HTR-8/SVneo (cell line): Measurements from ENCODE around the gene U2AF2.

Experiments used
- DNase-seq: peaks from one replicate; pipeline ENCODE4 v3.0.0; 2011; ENCODE audit warnings: low spot score, mixed read lengths; ENCODE audit not compliant: insufficient read length
- FAIRE-seq: peaks from 2 replicates; lab custom pipeline; 2011; peaks lifted over from hg19 to GRCh38; lab: Jason Lieb, UNC

The U2AF2 gene

DNA sequence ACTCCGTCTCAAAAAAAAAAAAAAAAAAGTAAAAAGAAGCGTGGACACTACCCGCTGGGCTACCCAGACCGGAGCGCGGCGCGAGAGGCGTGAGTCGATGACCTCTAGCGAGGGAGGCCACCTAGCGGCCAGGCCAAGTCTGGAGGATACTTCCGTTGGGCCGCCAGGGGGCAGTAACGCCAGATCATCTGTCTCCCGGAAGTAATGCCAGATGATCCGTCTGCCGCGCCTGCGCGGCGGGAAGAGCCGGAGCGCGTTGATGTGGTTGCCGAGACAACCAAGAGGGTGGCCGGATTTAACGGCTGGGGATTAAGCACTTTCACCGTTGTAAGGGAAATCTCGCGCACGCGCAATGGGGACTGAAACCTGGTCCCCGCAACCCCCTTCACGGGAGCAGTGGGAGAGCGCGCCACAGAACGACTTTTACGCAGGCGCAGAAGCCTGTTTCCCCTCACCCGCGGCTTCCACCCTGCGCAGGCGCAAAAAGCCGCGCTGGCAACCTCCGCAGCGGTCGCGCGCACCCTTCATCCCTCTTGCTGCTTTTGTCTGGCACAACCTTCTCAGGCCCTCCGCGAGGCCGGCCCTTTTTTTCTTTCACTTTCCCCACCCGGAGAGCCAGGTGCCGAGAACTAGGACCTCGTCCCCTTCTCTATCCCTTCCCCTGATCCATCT lies 1.0 kb upstream of the U2AF2 start:
- DNase-seq (peak; percentile 96), FAIRE-seq (peak; percentile 89)

GRCh38 chr19:55654323-55654867 lies 440 bp upstream of the U2AF2 start:
- DNase-seq (peak; percentile 90), FAIRE-seq (peak; percentile 90)

DNA sequence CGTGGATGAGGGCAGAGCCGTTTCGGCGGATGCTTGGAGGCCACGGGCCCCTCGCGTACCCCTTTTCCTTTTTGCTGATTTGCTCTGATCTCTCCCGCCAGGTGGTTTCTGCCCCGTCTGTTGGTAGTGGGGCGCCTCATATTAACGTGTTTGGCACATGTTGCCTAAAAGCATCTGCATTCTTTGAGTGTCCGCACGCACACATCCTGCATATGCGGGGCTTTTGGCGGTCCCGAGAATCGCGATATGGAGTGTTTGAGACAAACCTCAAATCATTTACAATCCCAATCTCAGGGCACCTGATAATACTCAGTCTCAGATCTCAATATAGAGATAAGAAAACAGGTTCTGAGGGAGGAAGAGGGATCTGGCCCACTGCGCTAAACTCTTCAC lies 809 bp downstream of the U2AF2 start:
- DNase-seq (no peak), FAIRE-seq (no peak)

- DNase-seq (no peak), FAIRE-seq (no peak)
These were observed 1.7 kb downstream of the U2AF2 start for GRCh38 chr19:55656552-55656951.

GRCh38 chr19:55656988-55657747 lies 2.3 kb downstream of the U2AF2 start:
- FAIRE-seq: no peak
- DNase-seq: no peak

GRCh38 chr19:55658846-55659459 lies 4.1 kb downstream of the U2AF2 start:
- DNase-seq: no peak
- no peak for FAIRE-seq

DNA sequence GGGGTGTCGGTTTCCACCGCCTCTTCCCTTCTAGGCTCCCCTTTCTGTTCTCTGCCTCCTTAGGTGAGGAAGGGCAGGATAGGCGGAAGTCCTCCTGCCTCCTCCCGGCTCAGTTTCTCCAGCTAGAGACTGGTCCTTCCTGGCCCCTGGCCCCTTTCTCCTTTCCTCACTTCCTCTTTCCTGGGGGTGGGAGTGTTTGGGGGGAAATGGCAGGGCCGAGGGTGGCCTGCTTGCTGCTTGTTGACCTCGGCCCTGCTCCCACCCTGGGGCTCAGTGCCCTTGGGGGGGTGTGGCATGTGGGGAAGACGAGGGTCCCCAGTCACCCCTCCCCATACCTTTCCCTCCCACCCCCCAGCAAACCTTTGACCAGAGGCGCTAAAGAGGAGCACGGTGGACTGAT lies 5.0 kb downstream of the U2AF2 start:
- no peak for DNase-seq
- no peak for FAIRE-seq

GRCh38 chr19:55660404-55660803 lies 5.6 kb downstream of the U2AF2 start:
- no peak for DNase-seq
- FAIRE-seq: no peak

GRCh38 chr19:55660991-55661390 lies 6.2 kb downstream of the U2AF2 start:
- DNase-seq (no peak), FAIRE-seq (no peak)

- FAIRE-seq (no peak), DNase-seq (no peak)
These were observed 7.0 kb downstream of the U2AF2 start for GRCh38 chr19:55661826-55662225.

DNA sequence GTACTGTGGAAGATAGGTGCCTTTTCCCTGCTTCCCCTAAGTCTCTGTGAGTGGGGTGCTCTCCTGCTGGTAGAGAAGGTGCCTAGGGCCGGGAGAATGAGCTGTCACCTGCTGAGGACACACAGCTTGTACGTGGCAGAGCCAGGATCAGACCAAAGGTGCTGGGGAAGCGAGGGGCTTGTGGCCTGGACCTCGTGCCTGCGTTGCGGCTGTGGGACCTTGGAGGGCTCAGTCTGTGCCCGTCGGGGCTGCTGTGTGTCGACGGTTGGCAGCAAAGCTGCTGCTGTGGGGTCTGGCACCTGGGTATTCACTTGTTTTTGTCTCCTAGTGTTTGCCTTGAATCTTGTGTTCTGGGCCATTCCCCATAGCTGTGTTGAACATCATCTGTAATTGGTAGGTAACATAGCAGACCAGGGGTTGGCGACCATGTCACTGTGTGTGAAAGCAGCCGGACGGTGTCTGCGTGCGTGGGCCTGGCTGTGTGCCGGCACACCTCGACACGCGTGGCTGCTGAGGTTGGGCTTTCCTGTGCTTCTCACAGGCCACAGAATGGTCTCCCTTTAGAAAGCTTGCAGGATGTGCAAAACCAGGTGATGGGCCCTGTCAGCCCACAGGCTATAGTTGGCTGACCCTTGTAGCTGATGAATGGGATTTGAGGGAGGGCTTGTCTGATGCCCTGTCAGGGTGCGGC lies 9.2 kb downstream of the U2AF2 start:
- FAIRE-seq (no peak), DNase-seq (no peak)

DNA sequence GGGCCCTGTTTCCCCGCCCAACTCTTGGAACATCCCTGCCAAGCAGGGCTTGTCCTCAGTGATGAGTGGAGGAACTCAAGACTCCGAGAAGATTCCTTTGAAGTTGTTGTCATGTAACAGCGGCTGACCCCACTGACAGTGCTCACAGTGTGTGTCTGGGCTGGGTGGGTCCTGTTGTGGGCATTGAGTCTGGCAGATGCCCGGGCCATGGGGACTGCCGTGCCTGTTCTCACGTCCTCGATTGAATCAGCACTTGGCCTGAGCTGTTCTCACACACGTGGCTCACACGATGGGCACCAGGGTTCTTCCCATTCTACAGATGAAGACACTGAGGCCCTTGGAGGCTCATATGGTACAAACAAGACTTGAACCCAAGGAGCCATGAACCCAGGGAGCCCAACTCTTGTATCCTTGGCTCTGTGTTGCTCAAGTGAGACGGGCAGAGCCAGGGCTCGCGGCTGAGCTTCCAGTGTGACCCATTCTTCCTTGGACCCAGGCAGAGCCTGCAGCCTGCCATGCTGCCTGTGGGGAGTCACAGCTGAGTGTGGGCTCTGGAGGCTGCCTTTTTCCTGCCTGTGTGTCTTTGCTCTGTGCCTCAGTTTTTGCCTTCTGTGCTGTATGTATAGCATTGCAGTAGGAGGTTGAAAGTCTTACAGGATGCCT lies 11.6 kb downstream of the U2AF2 start:
- DNase-seq (no peak), FAIRE-seq (no peak)

DNA sequence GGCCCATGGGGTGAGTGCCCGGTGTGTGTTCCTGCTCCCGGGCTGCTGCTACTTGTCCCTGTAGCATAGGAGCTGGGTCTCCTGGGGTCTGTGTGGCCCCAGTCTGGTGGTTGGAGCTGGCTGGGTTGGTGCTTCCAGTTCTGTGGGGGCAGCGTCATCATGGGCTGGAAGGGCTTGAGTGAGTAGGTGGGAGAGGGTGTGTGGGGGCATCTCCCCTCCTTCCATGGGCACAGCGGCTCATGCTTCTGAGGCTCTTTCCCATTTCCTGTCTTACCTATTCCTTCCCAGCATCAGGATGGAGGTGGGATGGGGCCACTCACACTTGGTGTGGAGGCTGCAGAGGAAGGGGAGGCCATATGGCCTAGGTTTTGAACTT lies 12.2 kb downstream of the U2AF2 start:
- DNase-seq: no peak
- no peak for FAIRE-seq

DNA sequence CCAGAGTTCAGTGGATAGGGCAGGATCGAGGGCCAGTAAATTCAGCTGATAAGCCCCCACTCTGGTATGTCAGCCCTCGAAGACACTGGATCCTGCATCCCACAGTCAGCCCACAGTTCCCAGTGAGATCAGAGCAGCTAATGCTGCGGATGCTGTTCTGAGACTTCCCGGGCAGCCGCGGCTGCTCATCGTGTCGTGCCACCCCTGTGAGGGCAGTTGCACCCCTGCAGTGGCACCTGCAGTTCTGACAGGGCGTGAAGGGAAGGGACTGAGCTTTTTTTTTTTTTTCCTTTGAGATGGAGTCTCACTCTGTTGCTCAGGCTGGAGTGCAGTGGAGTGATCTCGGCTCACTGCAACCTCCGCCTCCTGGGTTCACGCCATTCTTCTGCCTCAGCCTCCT lies 12.7 kb downstream of the U2AF2 start:
- FAIRE-seq (no peak), DNase-seq (no peak)

DNA sequence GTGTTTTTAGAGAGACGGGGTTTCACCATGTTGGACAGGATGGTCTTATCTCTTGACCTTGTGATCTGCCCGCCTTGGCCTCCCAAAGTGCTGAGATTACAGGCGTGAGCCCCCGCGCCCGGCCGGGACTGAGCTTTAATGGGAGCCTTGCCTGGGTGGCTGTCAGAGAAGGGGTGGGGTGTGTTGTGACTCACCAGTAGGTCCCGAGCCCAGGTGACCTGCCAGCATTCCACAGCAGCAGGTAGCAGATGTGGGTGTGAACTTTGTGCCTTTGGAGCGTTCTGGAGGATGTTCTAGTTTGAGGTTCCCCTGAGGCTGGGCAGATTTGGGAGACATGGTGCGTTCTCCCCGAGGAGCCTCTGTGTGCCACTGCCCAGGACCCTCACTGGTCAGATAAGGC lies 13.1 kb downstream of the U2AF2 start:
- FAIRE-seq (no peak), DNase-seq (no peak)

DNA sequence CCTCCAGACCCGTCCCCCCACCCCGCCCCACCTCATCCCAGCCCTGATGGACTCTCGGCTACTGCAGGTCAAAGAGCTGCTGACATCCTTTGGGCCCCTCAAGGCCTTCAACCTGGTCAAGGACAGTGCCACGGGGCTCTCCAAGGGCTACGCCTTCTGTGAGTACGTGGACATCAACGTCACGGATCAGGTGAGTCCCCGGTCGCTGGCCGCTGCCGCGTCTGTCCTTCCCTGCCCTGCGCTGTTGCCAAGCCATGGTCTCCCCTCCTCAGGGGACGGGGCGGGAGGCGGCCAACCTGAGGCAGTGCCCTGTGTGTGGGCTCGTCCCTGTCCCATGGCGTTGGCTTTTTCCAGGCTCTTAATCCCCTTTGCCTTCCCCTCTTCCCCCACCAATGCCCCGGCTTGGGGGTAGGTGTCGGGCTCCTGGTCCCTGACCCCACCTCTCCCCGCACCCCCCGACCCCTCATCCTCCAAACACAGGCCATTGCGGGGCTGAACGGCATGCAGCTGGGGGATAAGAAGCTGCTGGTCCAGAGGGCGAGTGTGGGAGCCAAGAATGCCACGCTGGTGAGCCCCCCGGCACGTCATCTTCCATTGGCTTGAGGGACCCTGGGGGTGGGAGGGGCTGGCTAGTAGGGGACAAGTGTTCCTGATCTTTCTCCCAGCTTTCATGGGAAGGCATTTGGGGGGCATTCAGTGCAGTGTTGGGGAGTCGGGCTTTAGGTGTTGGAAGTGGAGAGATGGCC lies 13.9 kb downstream of the U2AF2 start:
- DNase-seq: no peak
- no peak for FAIRE-seq

- FAIRE-seq (no peak), DNase-seq (no peak)
These were observed 14.8 kb downstream of the U2AF2 start for GRCh38 chr19:55669418-55670279.

- no peak for DNase-seq
- peak; percentile 100 for FAIRE-seq
These were observed 15.6 kb downstream of the U2AF2 start for GRCh38 chr19:55670280-55671053.
